Superior temporal gyrus (tissue), 1 donor: Measurements from ENCODE around the gene NDUFAF5.
A peak's percentile ranks its signal among the peaks of the same experiment; 100 is the strongest.

Source experiments
- DNase-seq: peaks from one replicate; pipeline ENCODE4 v3.0.0-alpha.2; 2016; ENCODE audit errors: extremely low spot score

Gene NDUFAF5

DNA sequence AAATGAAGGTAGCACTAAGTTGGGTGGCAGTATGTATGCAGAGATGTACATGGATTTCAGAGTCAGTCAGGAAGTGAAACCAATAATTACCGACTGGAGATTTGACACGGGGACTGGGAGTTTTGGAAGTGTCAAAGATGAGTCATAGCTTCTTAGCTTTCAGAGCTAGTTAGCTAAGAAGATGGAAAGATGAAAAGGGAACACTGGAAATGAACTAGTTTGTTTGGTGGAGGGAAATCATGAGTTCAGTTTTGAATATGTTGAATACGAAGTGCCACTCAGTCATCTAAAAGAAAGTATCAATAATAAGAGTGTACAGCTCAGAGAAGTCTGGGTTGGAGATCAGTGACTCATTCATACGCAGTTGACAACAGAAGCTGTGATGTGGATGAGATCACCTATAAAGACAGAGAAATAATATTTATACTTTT lies 7.6 kb upstream of the NDUFAF5 start:
- DNase-seq = no peak

DNA sequence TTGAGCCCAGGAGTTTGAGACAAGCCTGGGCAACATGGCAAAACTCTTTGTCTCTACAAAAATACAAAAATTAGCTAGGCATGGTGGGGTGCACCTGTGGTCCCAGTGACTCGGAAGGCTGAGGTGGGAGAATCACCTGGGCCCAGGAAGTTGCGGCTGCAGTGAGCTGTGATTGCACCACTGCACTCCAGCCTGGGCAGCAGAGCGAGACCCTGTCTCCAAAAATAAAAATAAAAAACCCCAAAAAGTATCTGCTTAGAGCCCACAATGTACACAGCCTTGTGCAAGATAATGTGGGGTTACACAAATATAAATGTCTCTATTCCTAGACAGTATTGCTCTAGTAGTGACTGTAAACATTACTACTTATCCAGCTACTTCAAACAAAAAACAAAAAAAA lies 6.0 kb upstream of the NDUFAF5 start:
- DNase-seq = no peak

DNA sequence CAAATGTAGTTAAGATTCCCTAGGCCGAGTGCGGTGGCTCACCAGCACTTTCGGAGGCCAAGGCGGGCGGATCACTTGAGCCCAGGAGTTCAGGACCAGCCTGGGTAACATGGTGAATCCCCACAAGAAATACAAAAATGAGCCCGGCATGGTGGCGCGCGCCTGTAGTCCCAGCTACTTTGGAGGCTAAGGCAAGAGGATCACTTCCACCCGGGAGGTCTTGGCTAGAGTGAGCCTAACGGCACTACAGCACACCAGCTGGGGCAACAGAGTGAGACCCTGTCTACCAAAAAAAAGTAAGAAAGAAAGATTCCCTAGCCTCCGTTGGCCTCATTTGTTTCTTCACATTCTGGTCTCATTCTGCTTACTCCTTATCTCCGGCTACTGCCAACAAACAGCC lies 1.3 kb upstream of the NDUFAF5 start:
- DNase-seq = no peak

DNA sequence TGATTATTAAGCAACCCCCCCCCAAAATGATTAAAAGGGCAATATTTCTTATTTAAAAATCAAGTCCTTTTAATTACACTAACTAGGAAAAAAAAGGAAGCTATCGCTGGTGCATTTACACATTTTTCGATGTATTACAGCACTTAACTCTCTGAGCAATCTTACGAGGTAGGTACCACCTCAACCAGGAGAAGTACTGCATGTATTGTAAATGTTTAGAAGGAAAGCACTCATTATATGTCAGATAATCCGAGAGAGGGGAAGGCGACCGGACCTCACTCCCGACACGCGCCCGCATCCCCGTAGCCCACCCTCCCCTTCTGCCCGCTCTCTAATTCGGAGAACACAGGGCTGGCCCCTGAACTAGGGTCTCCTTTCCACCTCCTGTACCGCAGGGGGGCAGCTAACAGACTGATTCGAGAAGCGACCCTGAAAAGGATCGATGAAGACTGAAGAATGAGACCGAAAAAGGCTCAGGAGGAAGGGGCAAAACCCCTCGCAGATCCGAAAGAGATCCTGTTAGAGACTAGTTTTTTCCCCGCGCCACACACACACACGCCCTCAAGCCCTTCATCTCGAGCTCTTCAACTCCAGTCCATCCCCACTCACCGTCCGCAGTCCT lies 446 bp upstream of the NDUFAF5 start:
- no peak for DNase-seq

DNA sequence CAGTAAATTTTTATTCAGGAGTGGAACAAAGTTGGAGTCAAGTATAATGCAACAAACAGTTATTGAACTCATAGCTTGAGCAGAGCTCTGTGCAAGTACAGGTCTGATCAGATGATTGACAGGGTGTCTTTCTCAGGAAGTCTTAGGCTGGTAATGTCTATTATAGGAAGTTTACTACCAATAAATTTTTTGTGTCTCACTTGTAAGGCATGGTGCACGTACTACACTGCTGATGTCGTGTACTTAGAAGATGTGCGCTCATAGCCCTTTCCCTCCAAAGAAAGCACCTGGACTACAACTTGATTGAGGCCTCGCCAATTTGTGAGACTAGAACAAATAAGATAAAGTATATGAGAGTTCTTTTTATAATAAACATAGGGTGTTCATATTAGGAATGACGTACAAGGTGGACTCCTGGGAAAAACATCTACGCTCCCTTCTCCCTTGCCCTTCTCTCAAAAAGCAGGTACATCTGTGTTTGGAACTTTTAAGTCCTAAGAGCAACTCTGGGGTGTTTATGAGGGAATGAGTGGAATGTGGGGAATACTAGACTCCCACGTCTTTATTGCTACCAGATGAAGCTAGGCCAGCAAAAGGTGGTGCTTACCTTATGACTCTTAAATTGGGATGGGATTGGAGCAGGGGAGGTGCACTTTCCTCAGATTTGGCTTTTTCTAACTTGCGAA lies 1.5 kb downstream of the NDUFAF5 start:
- no peak for DNase-seq

DNA sequence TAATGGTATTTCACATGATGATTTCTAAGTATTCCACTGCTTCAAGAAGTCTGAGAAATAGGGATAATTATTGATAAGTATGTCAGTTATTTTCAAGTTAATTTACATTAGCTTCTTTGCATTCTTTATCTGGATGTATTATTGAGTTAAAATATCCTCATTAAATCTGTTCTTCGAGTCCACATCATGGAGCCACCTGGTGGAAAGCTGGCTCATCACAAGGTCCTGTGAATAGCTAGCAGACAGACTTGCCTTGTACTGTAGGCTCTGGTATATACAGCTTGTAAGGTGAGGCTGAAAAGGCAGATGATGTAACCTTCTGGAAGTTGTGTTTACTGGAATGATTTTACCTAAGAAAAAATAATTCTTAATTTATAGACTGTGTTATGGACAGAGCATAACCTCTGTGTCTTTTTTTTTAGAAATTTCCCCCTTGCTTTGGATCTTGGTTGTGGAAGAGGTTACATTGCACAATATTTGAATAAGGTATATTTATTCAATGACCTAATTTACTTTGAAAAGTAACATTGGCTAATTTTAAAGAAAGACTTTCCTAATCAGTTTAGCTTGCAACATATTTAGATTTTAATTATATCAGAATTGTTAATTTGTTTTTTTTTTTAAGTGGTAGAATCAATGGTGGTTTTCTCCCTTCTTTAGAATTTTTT lies 3.5 kb downstream of the NDUFAF5 start:
- DNase-seq = peak; percentile 56

DNA sequence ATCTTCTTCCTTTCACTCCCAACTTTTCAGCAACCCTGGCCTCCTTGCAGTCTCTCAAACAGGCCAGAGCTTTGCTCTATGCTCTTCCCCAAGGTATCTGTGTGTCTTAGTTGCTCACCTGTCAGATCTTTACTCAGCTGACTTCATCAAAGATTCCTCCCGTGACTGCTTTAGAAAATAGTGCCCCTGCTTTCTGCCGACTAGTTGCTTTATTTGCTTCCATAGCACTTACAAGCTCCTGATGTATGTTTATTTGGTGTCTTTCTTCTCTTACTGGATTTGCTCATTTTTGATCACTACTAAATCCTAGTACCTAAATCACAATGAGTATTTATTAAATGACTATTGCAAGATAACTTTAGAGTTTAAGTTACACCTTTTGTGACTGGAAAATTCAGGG lies 5.9 kb downstream of the NDUFAF5 start:
- no peak for DNase-seq

DNA sequence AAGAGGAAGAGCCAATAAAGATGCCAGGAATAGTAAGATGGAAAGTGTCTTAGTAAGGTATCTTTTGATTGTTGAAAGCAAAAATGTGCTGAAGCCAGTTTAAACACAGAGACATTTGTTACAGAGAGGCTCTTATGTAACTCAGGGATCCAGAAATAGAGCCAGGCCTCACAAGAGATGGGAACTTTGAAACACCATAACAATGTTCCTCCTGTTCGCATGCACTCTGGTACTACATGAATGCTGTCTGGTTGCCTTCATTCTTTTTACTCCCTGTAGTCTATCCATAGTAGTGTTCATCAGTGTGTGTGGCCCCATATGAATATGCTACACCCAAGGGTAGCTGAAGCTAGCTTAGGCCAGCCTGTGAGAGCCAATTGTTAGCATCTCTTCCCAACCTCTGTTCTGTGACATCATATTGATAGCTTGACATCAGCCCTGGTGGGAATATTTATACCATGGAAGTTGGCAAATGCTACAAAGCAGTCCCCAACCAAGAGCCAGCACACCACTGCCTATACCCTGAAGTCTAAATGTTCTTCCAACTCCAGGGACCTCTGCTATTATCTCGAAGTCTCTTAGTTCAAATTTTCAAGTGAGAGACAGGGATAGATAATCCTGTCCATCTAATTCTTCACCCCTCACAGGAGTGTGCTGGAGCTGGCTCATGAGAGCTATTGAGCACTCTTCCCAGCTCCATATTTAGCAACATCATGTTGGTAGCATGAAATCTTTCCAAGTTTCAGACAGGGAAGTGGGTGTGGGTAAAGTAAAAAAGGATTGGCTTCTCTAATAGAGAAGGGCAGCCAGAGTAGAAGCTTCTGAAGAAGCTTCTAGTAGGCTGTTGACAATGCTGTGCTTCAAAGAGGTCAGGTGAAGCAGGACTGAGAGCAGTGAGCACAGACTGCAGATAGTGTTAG lies 7.0 kb downstream of the NDUFAF5 start:
- DNase-seq = peak; percentile 81

DNA sequence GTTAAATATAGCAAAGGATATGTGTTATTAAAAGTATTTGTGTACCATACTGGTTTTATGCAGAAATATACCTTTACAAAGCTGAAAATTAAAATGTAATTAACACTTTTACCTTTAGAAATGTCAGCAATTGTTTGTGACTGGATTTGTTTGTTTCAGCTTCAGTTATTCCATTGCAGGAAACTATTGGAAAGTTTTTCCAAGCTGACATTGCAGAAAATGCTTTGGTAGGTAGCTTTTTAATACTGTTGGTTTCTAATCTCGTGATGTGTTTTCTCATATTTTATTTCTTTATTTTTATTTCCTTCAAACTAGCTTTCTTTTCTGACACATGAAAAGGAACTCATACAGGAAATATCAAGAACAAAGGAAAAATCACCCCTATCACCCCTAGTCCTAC lies 8.2 kb downstream of the NDUFAF5 start:
- no peak for DNase-seq

DNA sequence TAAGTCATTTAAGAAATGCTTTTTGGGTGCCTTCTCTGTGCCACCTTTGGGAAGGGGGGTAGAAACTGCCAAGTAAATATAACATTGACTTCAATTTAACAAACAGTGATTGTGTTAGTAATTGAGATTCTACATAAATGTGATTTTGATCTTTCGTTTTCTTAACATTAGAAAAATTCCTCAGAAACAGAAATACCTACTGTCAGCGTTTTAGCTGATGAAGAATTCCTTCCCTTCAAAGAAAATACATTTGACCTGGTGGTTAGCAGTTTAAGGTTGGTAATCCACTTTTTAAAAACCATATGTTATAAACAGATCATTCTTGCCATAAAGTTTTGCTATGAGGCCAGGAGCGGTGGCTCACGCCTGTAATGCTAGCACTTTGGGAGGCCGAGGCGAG lies 9.8 kb downstream of the NDUFAF5 start:
- no peak for DNase-seq

DNA sequence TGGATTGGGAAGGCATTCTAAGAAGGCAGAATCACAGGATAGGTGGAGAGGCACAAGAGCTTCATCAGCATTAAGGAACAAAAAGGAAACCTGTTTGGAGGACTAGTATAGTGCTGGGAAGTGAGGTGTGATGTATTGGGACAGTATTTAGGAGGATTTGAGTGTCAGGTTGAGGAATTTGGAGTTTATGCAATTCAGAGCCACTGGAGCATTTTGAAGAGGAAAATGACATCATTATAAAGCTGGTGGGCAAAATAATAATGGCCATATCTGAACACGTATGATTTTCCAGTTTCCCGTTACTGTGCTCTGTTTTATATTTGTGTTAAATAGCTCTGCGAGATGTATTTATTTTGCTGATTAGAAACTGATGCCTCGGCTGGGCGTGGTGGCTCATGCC lies 14.2 kb downstream of the NDUFAF5 start:
- no peak for DNase-seq

DNA sequence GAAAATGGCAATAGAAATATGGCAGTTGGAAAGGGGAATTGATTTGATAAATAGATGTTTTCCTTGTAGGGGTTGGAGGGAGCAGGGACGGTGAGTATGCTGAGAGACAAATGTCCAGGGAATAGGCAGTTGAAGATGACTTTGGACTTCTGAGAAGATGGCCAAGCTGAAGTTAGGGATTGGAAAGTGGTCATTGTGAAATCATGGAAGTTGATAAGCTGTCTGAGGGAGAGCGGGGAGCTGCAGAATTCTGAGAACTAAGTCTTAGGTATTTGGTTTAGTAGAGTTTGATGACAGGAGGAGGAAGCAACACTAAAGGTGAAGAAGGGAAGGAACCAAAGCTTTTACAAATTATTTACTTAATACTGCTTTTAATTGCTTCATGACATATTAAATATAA lies 15.1 kb downstream of the NDUFAF5 start:
- DNase-seq = no peak

DNA sequence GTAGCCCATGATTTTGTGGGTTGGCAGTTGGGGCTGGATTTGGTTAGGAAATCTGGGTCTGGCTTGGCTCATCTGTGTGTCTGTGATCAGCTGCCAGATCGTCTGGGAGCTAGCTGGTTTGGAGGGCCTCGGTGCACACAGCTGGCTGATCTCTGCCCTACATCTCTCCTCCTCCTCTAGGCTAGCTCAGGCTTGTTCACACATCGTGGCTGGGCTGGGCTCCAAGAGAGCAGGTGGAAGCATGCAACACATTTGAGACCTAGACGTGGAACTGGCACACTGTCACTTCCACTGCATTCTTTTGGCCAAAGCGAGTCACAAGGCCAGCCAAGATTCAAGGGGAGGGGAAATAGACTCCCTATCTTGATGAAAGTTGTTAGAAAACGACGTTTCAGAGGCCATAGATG lies 15.9 kb downstream of the NDUFAF5 start:
- DNase-seq = peak; percentile 60

DNA sequence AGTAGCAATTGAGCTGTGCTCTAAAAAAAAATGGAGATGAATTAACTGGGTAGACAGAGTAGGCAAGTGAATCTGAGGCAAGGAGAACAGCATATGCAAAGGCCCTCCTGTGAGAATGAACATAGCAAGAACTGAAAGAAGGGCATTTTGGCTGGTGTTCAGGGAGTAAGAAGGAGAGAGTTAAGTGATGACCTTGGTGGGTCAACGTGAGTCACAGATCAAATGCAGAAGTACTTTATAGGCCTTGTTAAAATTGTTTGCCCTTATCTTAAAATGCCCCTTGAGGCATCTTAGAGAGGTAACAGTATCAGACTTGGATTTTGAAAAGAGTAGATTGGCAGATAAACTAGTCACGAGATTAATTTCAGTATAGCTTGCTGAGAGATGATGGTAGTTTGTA lies 24.5 kb downstream of the NDUFAF5 start:
- no peak for DNase-seq

DNA sequence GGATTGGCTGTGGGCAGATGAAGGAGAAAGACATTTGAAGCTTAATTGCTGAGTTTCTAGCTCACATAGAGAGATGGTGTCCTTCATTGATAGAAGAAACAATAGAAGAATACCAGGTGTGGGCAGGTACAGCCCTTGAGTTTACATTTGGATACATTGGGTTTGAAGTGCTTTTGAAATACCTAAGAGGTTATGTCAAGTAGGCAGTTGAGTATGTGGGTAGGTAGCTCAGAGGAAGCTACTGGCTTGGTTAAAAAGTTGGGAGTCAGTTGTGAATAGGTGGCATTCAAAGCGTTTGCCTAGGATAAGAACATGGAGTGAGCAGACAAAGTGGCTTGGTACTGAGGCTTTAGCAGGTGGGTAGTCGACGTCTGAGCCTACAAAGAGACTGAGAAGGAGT lies 25.0 kb downstream of the NDUFAF5 start:
- DNase-seq = no peak

DNA sequence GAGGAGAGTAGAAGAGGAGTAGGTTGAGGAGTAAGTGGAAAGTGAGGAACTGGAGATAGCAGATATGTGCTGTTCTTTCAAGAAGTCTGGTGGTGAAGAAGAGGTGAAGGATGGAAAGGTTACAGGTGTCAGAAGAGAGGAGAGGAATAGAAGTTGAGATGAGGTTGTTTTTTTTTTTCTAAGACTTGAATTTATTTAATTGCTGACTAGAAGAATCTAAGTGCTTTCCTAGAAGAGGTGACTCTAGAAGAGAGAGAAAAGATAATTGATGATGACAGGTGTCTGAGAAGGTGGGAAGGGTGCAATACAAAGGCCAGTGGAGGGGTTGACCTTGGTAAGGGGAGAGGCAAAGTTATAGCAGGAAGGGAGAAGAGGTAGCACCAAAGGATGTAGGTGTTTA lies 25.6 kb downstream of the NDUFAF5 start:
- DNase-seq = no peak

DNA sequence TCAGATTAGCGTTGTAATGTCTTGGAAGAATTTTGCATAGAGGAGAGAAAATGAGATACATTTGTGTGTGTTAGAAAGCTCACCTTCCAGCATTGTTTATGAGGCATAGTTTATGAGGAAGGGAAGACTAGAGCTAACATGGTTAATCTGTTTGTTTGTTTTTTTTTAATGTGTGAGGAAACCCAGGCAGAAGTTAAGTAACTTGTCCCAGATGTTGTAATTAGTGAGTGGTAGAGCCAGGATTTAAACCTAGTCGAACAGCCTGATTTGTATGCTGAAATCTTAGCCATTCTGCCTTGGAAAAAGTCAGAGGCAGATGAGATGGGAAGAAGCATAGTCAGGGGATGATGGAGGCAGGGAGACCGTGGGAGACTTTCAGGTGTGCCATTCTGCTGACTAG lies 29.1 kb downstream of the NDUFAF5 start:
- no peak for DNase-seq

DNA sequence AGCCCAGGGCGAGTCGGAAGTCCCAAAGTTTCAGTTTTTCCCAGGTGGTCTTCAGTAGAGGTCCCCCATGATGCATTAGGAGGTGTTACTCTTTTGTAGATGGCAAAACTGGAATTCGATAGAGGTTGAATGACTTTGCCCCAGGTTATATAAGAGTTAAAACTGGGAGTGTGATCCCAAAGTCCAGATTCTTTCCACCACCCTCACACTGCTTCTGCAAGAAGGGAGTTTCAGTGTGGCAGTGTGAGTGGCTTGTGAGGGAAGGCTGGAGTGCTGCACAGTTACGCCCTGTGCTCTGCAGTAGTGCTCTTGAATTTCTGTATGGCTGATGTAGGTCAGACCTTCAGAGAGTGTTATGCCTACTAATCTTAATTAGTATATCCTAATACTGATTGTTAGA lies 29.8 kb downstream of the NDUFAF5 start:
- DNase-seq = no peak

DNA sequence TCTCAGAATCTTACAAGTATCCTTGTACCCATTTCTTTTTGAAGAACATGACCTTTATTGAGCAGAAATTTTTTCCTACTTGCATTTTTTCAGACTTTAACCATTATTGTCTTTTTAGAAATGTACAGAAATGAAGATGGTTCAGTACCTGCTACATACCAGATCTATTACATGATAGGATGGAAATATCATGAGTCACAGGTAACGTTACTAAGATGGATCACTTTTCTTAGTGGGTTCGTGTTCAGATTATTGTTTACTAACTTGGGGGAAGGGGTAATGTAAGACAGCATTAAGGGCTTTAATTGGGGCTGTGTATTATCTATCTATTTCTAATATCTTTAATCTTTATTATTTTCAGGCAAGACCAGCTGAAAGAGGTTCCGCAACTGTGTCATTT lies 31.9 kb downstream of the NDUFAF5 start:
- no peak for DNase-seq

DNA sequence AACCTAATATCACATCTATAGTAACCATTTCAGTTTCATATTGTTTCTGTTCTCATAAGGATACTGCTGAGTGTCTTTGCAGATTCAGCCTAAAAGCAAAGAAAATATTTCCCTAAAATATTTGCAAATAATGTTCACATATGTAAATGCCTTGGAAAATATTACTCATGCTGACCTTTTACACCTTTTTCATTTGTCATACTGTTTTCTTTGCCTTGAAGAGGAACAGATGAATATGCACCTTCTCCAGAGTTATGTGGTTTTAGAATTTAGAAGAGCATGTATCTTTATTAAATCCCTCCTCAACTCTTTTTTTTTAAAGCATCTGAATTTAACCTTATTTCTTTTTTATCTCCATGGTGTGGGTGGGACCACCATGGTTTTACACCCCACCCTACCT lies 32.5 kb downstream of the NDUFAF5 start:
- no peak for DNase-seq

DNA sequence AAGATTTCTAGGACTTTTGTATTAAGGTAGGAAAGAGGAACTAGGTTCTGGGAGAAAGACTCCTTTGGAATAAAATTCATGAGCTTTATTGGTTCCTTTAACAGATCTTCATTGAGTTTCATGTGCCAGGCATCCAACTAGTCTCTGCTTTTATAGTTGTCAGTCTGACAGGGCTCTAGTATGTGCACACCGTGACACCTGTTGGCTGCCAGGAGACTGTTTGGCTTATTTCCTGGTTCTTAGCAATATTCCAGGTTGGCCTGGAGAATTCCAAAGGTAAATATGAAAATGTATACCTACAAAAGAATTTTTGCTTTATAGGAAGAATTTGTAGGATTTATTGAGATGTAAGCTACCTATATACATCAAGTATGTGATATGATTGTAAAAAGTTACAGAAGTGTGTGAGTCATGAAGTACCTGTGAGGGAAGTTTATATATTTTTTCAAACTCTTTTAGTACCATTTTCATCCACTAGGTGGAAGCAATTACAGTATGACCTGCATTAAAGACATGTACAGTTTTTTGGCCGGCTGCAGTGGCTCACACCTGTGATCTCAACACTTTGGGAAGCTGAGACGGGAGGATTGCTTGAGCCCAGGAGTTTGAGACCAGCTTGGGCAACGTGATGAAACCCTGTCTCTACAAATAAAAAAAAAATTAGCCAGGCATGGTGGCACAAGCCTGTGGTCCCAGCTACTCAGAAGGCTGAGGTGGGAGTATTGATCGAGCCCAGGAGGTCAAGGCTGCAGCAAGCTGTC lies 35.2 kb downstream of the NDUFAF5 start:
- DNase-seq = peak; percentile 84

DNA sequence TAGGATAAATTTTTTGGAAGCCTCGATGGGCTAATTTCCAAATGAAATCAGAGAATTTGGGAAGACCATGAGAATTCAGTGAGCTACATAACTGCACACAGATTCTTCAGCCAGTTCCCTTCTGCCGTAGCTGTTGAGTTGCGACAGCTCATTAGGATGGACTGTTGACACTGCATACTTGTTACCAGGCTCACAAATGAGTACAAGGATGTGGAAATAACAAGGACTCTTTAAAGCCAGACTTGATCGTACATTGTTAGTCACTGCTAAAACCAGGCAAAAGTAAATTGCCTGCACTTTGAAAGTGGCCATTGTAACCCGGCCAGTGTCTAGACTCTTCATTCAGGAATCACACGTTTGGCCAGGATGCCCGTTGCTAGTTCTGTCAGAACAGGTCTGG lies 37.0 kb downstream of the NDUFAF5 start:
- DNase-seq = no peak
